ENCODE data around the gene COPS6.

Gene COPS6

GRCh38 chr7:100106633-100107032 is 17.9 kb downstream of the COPS6 start:
- no peak for TF ChIP-seq FOXP2 (optimal IDR thresholded peaks at IDR 0.05; ENCODE audit: borderline replicate concordance, extremely low read depth, extremely low read length, insufficient read depth)
- no peak for TF ChIP-seq SIN3A (IDR thresholded peaks at IDR 0.05; ENCODE audit: borderline replicate concordance, insufficient read depth, low read length)
- TF ChIP-seq TAF1 (IDR thresholded peaks at IDR 0.05; ENCODE audit: borderline replicate concordance, insufficient read depth, low read length): no peak

GRCh38 chr7:100107125-100107737 is 18.5 kb downstream of the COPS6 start:
- no peak for TF ChIP-seq REST (IDR thresholded peaks at IDR 0.05; ENCODE audit: insufficient read depth in 1 of 2, low read depth in 2 of 2, low read length in 2 of 2)
- TF ChIP-seq POLR2AphosphoS5 (IDR thresholded peaks at IDR 0.05; ENCODE audit: low read depth, low read length): no peak
- no peak for TF ChIP-seq SIN3A (IDR thresholded peaks at IDR 0.05; ENCODE audit: borderline replicate concordance, insufficient read depth, low read length)
- TF ChIP-seq FOXP2 (optimal IDR thresholded peaks at IDR 0.05; ENCODE audit: borderline replicate concordance, extremely low read depth, extremely low read length, insufficient read depth): no peak
- TF ChIP-seq TAF1 (IDR thresholded peaks at IDR 0.05; ENCODE audit: borderline replicate concordance, insufficient read depth, low read length): no peak

GRCh38 chr7:100107890-100108289 is 19.1 kb downstream of the COPS6 start:
- TF ChIP-seq FOXP2 (optimal IDR thresholded peaks at IDR 0.05; ENCODE audit: borderline replicate concordance, extremely low read depth, extremely low read length, insufficient read depth): no peak
- no peak for TF ChIP-seq REST (IDR thresholded peaks at IDR 0.05; ENCODE audit: insufficient read depth in 1 of 2, low read depth in 2 of 2, low read length in 2 of 2)
- TF ChIP-seq TAF1 (IDR thresholded peaks at IDR 0.05; ENCODE audit: borderline replicate concordance, insufficient read depth, low read length): no peak
- no peak for TF ChIP-seq POLR2AphosphoS5 (IDR thresholded peaks at IDR 0.05; ENCODE audit: low read depth, low read length)
- no peak for TF ChIP-seq SIN3A (IDR thresholded peaks at IDR 0.05; ENCODE audit: borderline replicate concordance, insufficient read depth, low read length)

GRCh38 chr7:100109521-100110163 is 20.9 kb downstream of the COPS6 start:
- TF ChIP-seq REST (IDR thresholded peaks at IDR 0.05; ENCODE audit: insufficient read depth in 1 of 2, low read depth in 2 of 2, low read length in 2 of 2) (no peak), TAF1 (IDR thresholded peaks at IDR 0.05; ENCODE audit: borderline replicate concordance, insufficient read depth, low read length) (no peak), POLR2AphosphoS5 (IDR thresholded peaks at IDR 0.05; ENCODE audit: low read depth, low read length) (no peak), SIN3A (IDR thresholded peaks at IDR 0.05; ENCODE audit: borderline replicate concordance, insufficient read depth, low read length) (no peak), FOXP2 (optimal IDR thresholded peaks at IDR 0.05; ENCODE audit: borderline replicate concordance, extremely low read depth, extremely low read length, insufficient read depth) (no peak)

- TF ChIP-seq FOXP2 (optimal IDR thresholded peaks at IDR 0.05; ENCODE audit: borderline replicate concordance, extremely low read depth, extremely low read length, insufficient read depth) (no peak), SIN3A (IDR thresholded peaks at IDR 0.05; ENCODE audit: borderline replicate concordance, insufficient read depth, low read length) (no peak), POLR2AphosphoS5 (IDR thresholded peaks at IDR 0.05; ENCODE audit: low read depth, low read length) (no peak), REST (IDR thresholded peaks at IDR 0.05; ENCODE audit: insufficient read depth in 1 of 2, low read depth in 2 of 2, low read length in 2 of 2) (no peak), TAF1 (IDR thresholded peaks at IDR 0.05; ENCODE audit: borderline replicate concordance, insufficient read depth, low read length) (no peak)
Observed at GRCh38 chr7:100111156-100111555, 22.4 kb downstream of the COPS6 start.

Measured in PFSK-1 (cell line).